PC-9 (cell line): Measurements from ENCODE around the gene CD276. TPM values are rescaled to one million over a fixed set of nuclear protein-coding genes. Genes with fewer than 3 reads are reported as not detected.

Experiments used
- BruUV-seq: library from RNA; stranded (reverse); fragments of 400-500 nt; replicated peaks from 2 replicates; lab custom pipeline; 2021; lab: Mats Ljungman, UMichigan
- CTCF ChIA-PET: fragments of 300-600 bp; sonication (Branson Sonifier 250); formaldehyde crosslinking; loops from one replicate; lab custom pipeline; 2022; ENCODE audit warnings: antibody characterized with exemption; lab: Charles Lee
- POLR2A ChIA-PET: fragments of 300-600 bp; sonication (Branson Sonifier 250); formaldehyde crosslinking; loops from one replicate; lab custom pipeline; 2022; ENCODE audit warnings: antibody characterized with exemption; ENCODE audit not compliant: unreplicated experiment; lab: Charles Lee
- DNase-seq, 2 experiments: peaks; one replicate each; pipeline versions ENCODE4 v3.0.0 to v3.0.0-alpha.2; 2015 to 2022; ENCODE audit warnings: mixed read lengths in 1 of 2
- H2AFZ ChIP-seq: fragments of 200-600 bp; sonication (generic); 2 replicates; pipeline ENCODE4 v1.8.1; 2017; ENCODE audit warnings: antibody characterized with exemption
- H3F3A ChIP-seq: fragments of 200-600 bp; sonication (generic); 2 replicates; pipeline ENCODE4 v1.8.1; 2017; ENCODE audit warnings: antibody characterized with exemption, mild to moderate bottlenecking, low read depth; ENCODE audit not compliant: insufficient read depth
- H3K27ac ChIP-seq: fragments of 200-600 bp; sonication (generic); 2 replicates; pipeline ENCODE4 v1.6.1; 2016; ENCODE audit warnings: mixed run types
- H3K27me3 ChIP-seq: fragments of 200-600 bp; sonication (generic); 2 replicates; pipeline ENCODE4 v1.6.1; 2016; ENCODE audit warnings: low read depth, mixed run types; ENCODE audit not compliant: insufficient read depth
- H3K36me3 ChIP-seq: fragments of 200-600 bp; sonication (generic); 2 replicates; pipeline ENCODE4 v1.6.1; 2016; ENCODE audit warnings: low read depth, mixed run types
- H3K4me1 ChIP-seq: fragments of 200-600 bp; sonication (generic); replicated peaks from 2 replicates; pipeline ENCODE4 v1.6.1; 2016; ENCODE audit warnings: mixed run types; ENCODE audit not compliant: insufficient read depth
- H3K4me2 ChIP-seq: fragments of 200-600 bp; sonication (generic); 2 replicates; pipeline ENCODE4 v1.6.1; 2017; ENCODE audit warnings: mixed run types
- H3K4me3 ChIP-seq: fragments of 200-600 bp; sonication (generic); 2 replicates; pipeline ENCODE4 v1.6.1; 2016; ENCODE audit warnings: mixed run types
- H3K79me2 ChIP-seq: fragments of 200-600 bp; sonication (generic); 2 replicates; pipeline ENCODE4 v1.6.1; 2017; ENCODE audit warnings: low read depth, mixed run types
- H3K9me2 ChIP-seq: fragments of 200-600 bp; sonication (generic); 2 replicates; pipeline ENCODE4 v1.8.1; 2017; ENCODE audit warnings: mild to moderate bottlenecking; ENCODE audit not compliant: insufficient read depth
- H3K9me3 ChIP-seq: fragments of 200-600 bp; sonication (generic); 2 replicates; pipeline ENCODE4 v1.8.1; 2016; ENCODE audit warnings: low read depth; ENCODE audit not compliant: insufficient read depth
- H4K20me1 ChIP-seq: fragments of 200-600 bp; sonication (generic); 2 replicates; pipeline ENCODE4 v1.8.1; 2017; ENCODE audit not compliant: insufficient read depth
- EZH2 ChIP-seq: fragments of 200-600 bp; sonication (generic); IDR thresholded peaks from 2 replicates; pipeline ENCODE4 v1.8.0; 2017; ENCODE audit warnings: antibody characterized with exemption, low read depth
- intact Hi-C: fragments of 100-400 bp; cut with micrococcal nuclease; formaldehyde crosslinking; loops from one replicate; pipeline ENCODE4 v1.10.0; 2022; ENCODE audit not compliant: unreplicated experiment
- total RNA-seq: library from RNA; stranded (reverse); gene quantifications from 2 replicates; pipeline ENCODE4 v1.2.3, GENCODE V29; 2021
- TF ChIP-seq, protein P1 (sequence below): fragments of 200-600 bp; sonication (generic); conservative IDR thresholded peaks from 2 replicates; pipeline ENCODE4 v1.6.1; 2017; ENCODE audit warnings: mixed run types, antibody characterized with exemption, mild to moderate bottlenecking, moderate library complexity

The CD276 gene
- total RNA-seq, 1 experiment from 2014 or later, result 82.6 TPM

DNA sequence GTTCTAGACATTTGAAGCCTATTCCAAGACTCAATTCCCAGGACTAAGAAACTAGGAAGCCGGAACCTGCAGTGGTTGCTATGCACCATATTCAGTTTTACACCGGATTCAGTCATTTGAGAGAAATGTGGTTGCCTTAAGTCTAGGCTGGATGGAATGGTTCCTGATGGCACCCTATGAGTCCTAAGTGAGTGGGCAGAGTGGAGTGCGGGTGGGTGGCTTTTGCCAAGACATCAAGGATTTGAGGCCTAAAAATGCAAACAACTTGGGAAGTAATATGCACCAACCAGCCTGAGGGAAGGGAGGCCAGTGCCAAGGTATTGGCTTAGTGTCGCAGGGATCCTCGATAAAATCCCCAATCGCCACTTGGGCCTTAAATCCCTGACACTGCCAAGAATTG lies 4.2 kb upstream of the CD276 start:
- Histone ChIP-seq H3K9me2 (no peaks in the 10 kb centered on the region; the same call in 1 of the 2 replicates), H4K20me1 (no peaks in the 10 kb centered on the region), H3K4me2 (no peak overlapping the region), H3K4me3 (no peak overlapping the region), H3K4me1 (0 out of 2 replicates have a peak, but pooled peaks cover 8% of the 10 kb centered on the region), H2AFZ (no peak overlapping the region), H3K79me2 (peaks cover 4% of the 10 kb centered on the region; the same call in 1 of the 2 replicates), H3K27ac (no peak overlapping the region), H3K36me3 (no peaks in the 10 kb centered on the region), H3K9me3 (no peaks in the 10 kb centered on the region), H3F3A (peaks cover 16% of the 10 kb centered on the region; the same call in 1 of the 2 replicates), H3K27me3 (no peaks in the 10 kb centered on the region)
- DNase-seq, result no peak
- no peak for TF ChIP-seq EZH2
- TF ChIP-seq, protein P1, sequence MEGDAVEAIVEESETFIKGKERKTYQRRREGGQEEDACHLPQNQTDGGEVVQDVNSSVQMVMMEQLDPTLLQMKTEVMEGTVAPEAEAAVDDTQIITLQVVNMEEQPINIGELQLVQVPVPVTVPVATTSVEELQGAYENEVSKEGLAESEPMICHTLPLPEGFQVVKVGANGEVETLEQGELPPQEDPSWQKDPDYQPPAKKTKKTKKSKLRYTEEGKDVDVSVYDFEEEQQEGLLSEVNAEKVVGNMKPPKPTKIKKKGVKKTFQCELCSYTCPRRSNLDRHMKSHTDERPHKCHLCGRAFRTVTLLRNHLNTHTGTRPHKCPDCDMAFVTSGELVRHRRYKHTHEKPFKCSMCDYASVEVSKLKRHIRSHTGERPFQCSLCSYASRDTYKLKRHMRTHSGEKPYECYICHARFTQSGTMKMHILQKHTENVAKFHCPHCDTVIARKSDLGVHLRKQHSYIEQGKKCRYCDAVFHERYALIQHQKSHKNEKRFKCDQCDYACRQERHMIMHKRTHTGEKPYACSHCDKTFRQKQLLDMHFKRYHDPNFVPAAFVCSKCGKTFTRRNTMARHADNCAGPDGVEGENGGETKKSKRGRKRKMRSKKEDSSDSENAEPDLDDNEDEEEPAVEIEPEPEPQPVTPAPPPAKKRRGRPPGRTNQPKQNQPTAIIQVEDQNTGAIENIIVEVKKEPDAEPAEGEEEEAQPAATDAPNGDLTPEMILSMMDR, result no peak
- POLR2A ChIA-PET, result no interaction called here
- CTCF ChIA-PET, result no interaction called here
- BruUV-seq, result no TSS peak
- intact Hi-C loops, result loop anchor here (5.0 kb wide), 1 partner anchor 43 kb away; no protein-coding TSS in a partner anchor

DNA sequence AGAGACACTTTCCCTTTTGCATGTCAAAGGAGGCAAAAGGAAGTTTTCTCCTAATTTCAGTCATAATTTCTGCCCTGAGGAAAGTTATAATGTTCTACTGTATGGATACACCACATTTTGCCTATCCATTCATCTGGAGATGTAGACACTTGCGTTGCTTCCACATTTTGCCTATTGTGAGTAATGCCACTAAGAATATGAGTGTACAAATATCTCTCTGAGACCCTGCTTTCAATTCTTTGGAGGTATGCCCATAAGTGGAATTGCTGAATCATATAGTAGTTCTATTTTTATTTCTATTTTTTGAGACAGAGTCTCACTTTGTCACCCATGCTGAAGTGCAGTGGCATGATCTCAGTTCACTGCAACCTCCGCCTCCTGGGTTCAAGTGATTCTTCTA lies 3.6 kb upstream of the CD276 start:
- no peak overlapping the region for H2AFZ ChIP-seq
- TF ChIP-seq, protein P1, result no peak
- no peak for TF ChIP-seq EZH2
- no peak overlapping the region for H3K4me3 ChIP-seq
- no peak overlapping the region for H3K4me2 ChIP-seq
- peaks cover 16% of the 10 kb centered on the region; the same call in 1 of the 2 replicates for H3F3A ChIP-seq
- no peaks in the 10 kb centered on the region for H3K9me3 ChIP-seq
- H3K4me1 ChIP-seq, result peaks cover 11% of the 10 kb centered on the region
- DNase-seq, result no peak
- H4K20me1 ChIP-seq, result no peaks in the 10 kb centered on the region
- H3K27ac ChIP-seq, result no peak overlapping the region
- H3K79me2 ChIP-seq, result peaks cover 9% of the 10 kb centered on the region
- no peaks in the 10 kb centered on the region for H3K36me3 ChIP-seq
- BruUV-seq, result no TSS peak
- POLR2A ChIA-PET, result no interaction called here
- no peaks in the 10 kb centered on the region for H3K27me3 ChIP-seq
- CTCF ChIA-PET, result no interaction called here
- H3K9me2 ChIP-seq, result no peaks in the 10 kb centered on the region; the same call in 1 of the 2 replicates
- intact Hi-C loops, result loop anchor here (5.0 kb wide), 1 partner anchor 43 kb away; no protein-coding TSS in a partner anchor

DNA sequence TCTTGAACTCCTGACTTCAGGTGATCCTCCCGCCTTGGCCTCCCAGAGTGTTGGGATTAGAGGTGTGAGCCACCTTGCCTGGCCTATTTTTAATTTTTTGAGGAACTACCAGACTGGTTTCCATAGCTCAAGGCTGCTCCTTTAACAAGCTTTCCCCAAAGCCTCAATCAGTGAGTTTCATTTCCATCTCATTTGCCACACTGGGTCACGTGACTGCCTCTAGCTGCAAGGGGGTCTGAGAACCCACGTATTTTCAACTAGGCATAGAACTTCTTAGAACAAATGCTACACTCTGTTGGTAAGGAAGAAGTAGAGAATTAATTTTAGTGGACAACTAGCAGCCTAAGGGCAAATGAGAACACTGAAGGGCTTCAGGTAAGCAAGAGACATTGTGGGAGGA lies 3.1 kb upstream of the CD276 start:
- POLR2A ChIA-PET, result no interaction called here
- H3F3A ChIP-seq, result peaks cover 16% of the 10 kb centered on the region; the same call in 1 of the 2 replicates
- no TSS peak for BruUV-seq

More for the DNA sequence above, 3.1 kb upstream of the CD276 start:
- Histone ChIP-seq H3K27ac (no peak overlapping the region), H3K36me3 (no peaks in the 10 kb centered on the region), H3K9me2 (no peaks in the 10 kb centered on the region; the same call in 1 of the 2 replicates), H2AFZ (no peak overlapping the region), H3K4me1 (peaks cover 16% of the 10 kb centered on the region), H3K4me3 (no peak overlapping the region), H3K27me3 (no peaks in the 10 kb centered on the region), H3K9me3 (no peaks in the 10 kb centered on the region), H3K79me2 (peaks cover 14% of the 10 kb centered on the region), H3K4me2 (no peak overlapping the region), H4K20me1 (no peaks in the 10 kb centered on the region; the same call in 1 of the 2 replicates)
- intact Hi-C loops, result loop anchor here (5.0 kb wide), 1 partner anchor 44 kb away; no protein-coding TSS in a partner anchor
- DNase-seq, result no peak
- CTCF ChIA-PET, result no interaction called here
- TF ChIP-seq, protein P1, result no peak
- TF ChIP-seq EZH2, result no peak
